OCI-LY1 (cell line): ENCODE data around the gene IGF1R.
"Not testable (repeated sequence)": the region's sequence is repeated elsewhere in the genome, so short reads cannot be mapped to it uniquely, and the experiment has no call there.

Experiments used
- H2AFZ ChIP-seq: fragments of 200-600 bp; sonication (generic), shearing (Covaris generic); 2 replicates; pipeline ENCODE4 v1.6.0; 2014; ENCODE audit warnings: antibody characterized with exemption, mild to moderate bottlenecking, low read length
- H3F3A ChIP-seq: fragments of 200-600 bp; sonication (generic), shearing (Covaris generic); 2 replicates; pipeline ENCODE4 v1.6.0; 2014; ENCODE audit warnings: mild to moderate bottlenecking, antibody characterized with exemption, low read length, moderate library complexity; ENCODE audit not compliant: insufficient read depth
- H3K27ac ChIP-seq: fragments of 200-600 bp; sonication (generic); 2 replicates; pipeline ENCODE4 v1.5.1; 2014; ENCODE audit warnings: low read length, mixed run types, mild to moderate bottlenecking, low read depth; ENCODE audit not compliant: poor library complexity, severe bottlenecking
- H3K27me3 ChIP-seq: fragments of 200-600 bp; sonication (generic); 2 replicates; pipeline ENCODE4 v1.6.0; 2014; ENCODE audit warnings: antibody characterized with exemption, mild to moderate bottlenecking, low read length, moderate library complexity; ENCODE audit not compliant: insufficient read depth
- H3K36me3 ChIP-seq: fragments of 200-600 bp; sonication (generic); 2 replicates; pipeline ENCODE4 v1.6.1; 2014; ENCODE audit warnings: mild to moderate bottlenecking, antibody characterized with exemption, low read length, moderate library complexity, mixed read lengths; ENCODE audit not compliant: insufficient read depth
- H3K4me1 ChIP-seq: fragments of 200-600 bp; sonication (generic); 2 replicates; pipeline ENCODE4 v1.5.1; 2014; ENCODE audit warnings: mild to moderate bottlenecking, low read length, moderate library complexity; ENCODE audit not compliant: insufficient read depth, severe bottlenecking
- H3K4me2 ChIP-seq: fragments of 200-600 bp; sonication (generic), shearing (Covaris generic); 2 replicates; pipeline ENCODE4 v1.6.1; 2014; ENCODE audit warnings: low read length
- H3K4me3 ChIP-seq: fragments of 200-600 bp; sonication (generic); 2 replicates; pipeline ENCODE4 v1.5.1; 2014; ENCODE audit warnings: low read length, low read depth, mild to moderate bottlenecking, mixed read lengths; ENCODE audit not compliant: poor library complexity, severe bottlenecking
- H3K79me2 ChIP-seq: fragments of 200-600 bp; shearing (Covaris generic); 2 replicates; pipeline ENCODE4 v1.6.1; 2016; ENCODE audit warnings: mixed run types, low read length, mixed read lengths; ENCODE audit not compliant: insufficient read depth
- H3K9ac ChIP-seq: fragments of 200-600 bp; sonication (generic), shearing (Covaris generic); 2 replicates; pipeline ENCODE4 v1.6.1; 2014; ENCODE audit warnings: mild to moderate bottlenecking, low read length, mixed read lengths
- H3K9me2 ChIP-seq: fragments of 200-600 bp; sonication (generic), shearing (Covaris generic); 2 replicates; pipeline ENCODE4 v1.6.1; 2014; ENCODE audit warnings: low read depth, mild to moderate bottlenecking, low read length, mixed read lengths
- H3K9me3 ChIP-seq: fragments of 200-600 bp; shearing (Covaris generic); 2 replicates; pipeline ENCODE4 v1.6.1; 2014; ENCODE audit warnings: low read length, mixed read lengths
- H4K20me1 ChIP-seq: fragments of 200-600 bp; sonication (generic), shearing (Covaris generic); 2 replicates; pipeline ENCODE4 v1.6.0; 2016; ENCODE audit warnings: mild to moderate bottlenecking, low read length; ENCODE audit not compliant: insufficient read depth
- CTCF ChIP-seq: fragments of 200-600 bp; sonication (generic), shearing (Covaris generic); IDR thresholded peaks from 2 replicates; pipeline ENCODE4 v1.5.1; 2017; ENCODE audit warnings: mild to moderate bottlenecking, antibody characterized with exemption, low read length, moderate library complexity, mixed read lengths
- EZH2 ChIP-seq: fragments of 200-600 bp; sonication (generic), shearing (Covaris generic); IDR thresholded peaks from 2 replicates; pipeline ENCODE4 v1.8.0; 2017; ENCODE audit warnings: borderline replicate concordance, mixed run types, mild to moderate bottlenecking, antibody characterized with exemption, low read length, moderate library complexity, mixed read lengths

The IGF1R gene

DNA sequence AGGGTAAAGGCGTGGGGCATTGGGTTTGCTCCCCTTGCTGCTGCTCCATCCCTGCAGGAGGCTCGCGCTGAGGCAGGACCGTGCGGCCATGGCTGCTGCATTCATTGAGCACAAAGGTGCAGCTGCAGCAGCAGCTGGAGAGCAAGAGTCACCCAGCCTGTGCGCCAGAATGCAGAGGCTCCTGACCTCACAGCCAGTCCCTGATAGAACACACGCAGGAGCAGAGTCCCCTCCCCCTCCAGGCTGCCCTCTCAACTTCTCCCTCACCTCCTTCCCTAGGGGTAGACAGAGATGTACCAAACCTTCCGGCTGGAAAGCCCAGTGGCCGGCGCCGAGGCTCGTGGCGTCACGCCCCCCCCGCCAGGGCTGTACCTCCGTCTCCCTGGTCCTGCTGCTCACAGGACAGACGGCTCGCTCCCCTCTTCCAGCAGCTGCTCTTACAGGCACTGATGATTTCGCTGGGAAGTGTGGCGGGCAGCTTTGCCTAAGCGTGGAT, 312.3 kb downstream of the IGF1R start:
- H3F3A ChIP-seq: no peaks in the 10 kb centered on the region
- no peak overlapping the region for H2AFZ ChIP-seq
- no peak overlapping the region for H3K4me3 ChIP-seq
- no peaks in the 10 kb centered on the region for H3K36me3 ChIP-seq
- H3K4me2 ChIP-seq: no peak overlapping the region
- H3K9me2 ChIP-seq: no peaks in the 10 kb centered on the region
- H3K9me3 ChIP-seq: no peaks in the 10 kb centered on the region
- TF ChIP-seq CTCF (no peak), EZH2 (no peak)
- H3K4me1 ChIP-seq: no peaks in the 10 kb centered on the region
- H3K27ac ChIP-seq: no peak overlapping the region
- H3K79me2 ChIP-seq: no peaks in the 10 kb centered on the region
- no peak overlapping the region for H3K9ac ChIP-seq
- no peaks in the 10 kb centered on the region; the same call in 1 of the 2 replicates for H3K27me3 ChIP-seq
- no peaks in the 10 kb centered on the region for H4K20me1 ChIP-seq

DNA sequence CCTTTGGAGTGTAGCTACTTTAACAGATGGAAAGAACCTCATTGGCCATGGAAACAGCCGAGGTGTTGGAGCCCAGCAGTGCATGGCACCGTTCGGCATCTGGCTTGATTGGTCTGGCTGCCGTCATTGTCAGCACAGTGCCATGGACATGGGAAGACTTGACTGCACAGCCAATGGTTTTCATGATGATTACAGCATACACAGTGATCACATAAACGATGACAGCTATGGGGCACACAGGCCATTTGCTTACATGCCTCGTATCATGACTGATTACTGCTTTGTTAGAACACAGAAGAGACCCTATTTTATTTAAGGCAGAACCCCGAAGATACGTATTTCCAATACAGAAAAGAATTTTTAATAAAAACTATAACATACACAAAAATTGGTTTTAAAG, 315.1 kb downstream of the IGF1R start:
- no peaks in the 10 kb centered on the region for H3K9me3 ChIP-seq
- no peaks in the 10 kb centered on the region for H3F3A ChIP-seq
- H3K4me3 ChIP-seq: no peak overlapping the region
- no peaks in the 10 kb centered on the region for H4K20me1 ChIP-seq
- no peak overlapping the region for H2AFZ ChIP-seq
- H3K9me2 ChIP-seq: no peaks in the 10 kb centered on the region
- TF ChIP-seq CTCF: no peak
- no peak for TF ChIP-seq EZH2
- no peaks in the 10 kb centered on the region for H3K4me1 ChIP-seq
- no peaks in the 10 kb centered on the region for H3K36me3 ChIP-seq
- H3K9ac ChIP-seq: no peak overlapping the region
- no peak overlapping the region for H3K4me2 ChIP-seq
- no peaks in the 10 kb centered on the region for H3K79me2 ChIP-seq
- no peaks in the 10 kb centered on the region; the same call in 1 of the 2 replicates for H3K27me3 ChIP-seq
- no peak overlapping the region for H3K27ac ChIP-seq

DNA sequence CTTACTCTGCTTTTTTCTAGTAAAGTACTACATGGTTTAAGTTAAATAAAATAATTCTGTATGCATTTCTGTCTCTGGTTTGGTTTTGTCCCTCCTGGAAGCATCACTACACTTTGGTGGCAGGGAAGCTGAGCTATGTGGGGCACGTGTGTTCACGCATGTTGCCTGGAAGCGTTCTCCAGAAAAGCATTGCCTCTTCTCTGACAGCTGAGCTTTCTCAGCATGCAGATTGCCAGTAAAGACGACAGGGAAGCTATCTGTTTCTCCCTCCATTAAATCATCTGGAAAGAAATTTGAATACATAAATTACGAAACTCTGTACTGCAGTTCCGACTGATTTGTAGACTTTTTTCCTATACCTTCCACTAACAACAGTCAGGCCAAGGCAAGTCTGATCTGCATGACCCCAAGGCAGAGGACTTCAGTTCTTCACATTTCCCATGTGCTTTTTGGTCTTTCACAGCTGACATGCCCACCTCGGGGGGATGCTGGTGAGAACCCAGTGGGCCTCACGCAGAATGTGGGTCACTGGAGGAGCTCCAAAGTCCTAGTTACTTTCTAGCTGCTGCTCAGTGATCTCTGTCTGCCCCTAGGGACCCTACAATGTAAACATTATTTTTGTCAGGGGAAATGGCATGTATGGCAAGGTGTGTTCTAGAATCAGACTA, 316.3 kb downstream of the IGF1R start:
- Histone ChIP-seq H3K9me2 (no peaks in the 10 kb centered on the region), H3F3A (no peaks in the 10 kb centered on the region), H3K36me3 (no peaks in the 10 kb centered on the region), H3K4me3 (no peak overlapping the region), H3K79me2 (no peaks in the 10 kb centered on the region), H3K9ac (no peak overlapping the region), H2AFZ (no peak overlapping the region), H3K4me2 (no peak overlapping the region), H3K9me3 (no peaks in the 10 kb centered on the region), H3K4me1 (no peaks in the 10 kb centered on the region), H3K27ac (no peak overlapping the region), H4K20me1 (no peaks in the 10 kb centered on the region), H3K27me3 (no peaks in the 10 kb centered on the region; the same call in 1 of the 2 replicates)
- TF ChIP-seq CTCF (no peak), EZH2 (no peak)

GRCh38 chr15:98965134-98965491, 316.8 kb downstream of the IGF1R start:
- not testable (repeated sequence) for H3K4me1 ChIP-seq, H3K9ac ChIP-seq, H3K4me2 ChIP-seq, H3F3A ChIP-seq, H3K4me3 ChIP-seq, H4K20me1 ChIP-seq, H2AFZ ChIP-seq, H3K36me3 ChIP-seq, H3K79me2 ChIP-seq, H3K9me3 ChIP-seq, H3K27me3 ChIP-seq, H3K9me2 ChIP-seq, H3K27ac ChIP-seq
